AG04449 (cell line): ENCODE measurements around the gene DARS2.
A peak's percentile ranks its signal among the peaks of the same experiment; 100 is the strongest.

Source experiments
- CTCF ChIA-PET: fragments of 350-600 bp; formaldehyde crosslinking; extraction: SDS; loops from one replicate; lab custom pipeline; 2021; ENCODE audit warnings: antibody characterized with exemption; lab: Yijun Ruan, JAX
- POLR2A ChIA-PET: fragments of 400-600, 350-600 bp; formaldehyde crosslinking; extraction: SDS; loops from one replicate; lab custom pipeline; 2020; ENCODE audit warnings: antibody characterized with exemption, inconsistent platforms; lab: Yijun Ruan, JAX
- DNase-seq: peaks from one replicate; pipeline ENCODE4 v3.0.0-alpha.2; 2010; ENCODE audit warnings: low read depth, low spot score
- H3K4me3 ChIP-seq: 2 replicates; pipeline ENCODE4 v1.5.1; 2011; ENCODE audit warnings: low read depth, mild to moderate bottlenecking, control low read depth, low read length
- TF ChIP-seq, protein P1 (sequence below): IDR thresholded peaks from one replicate; pipeline ENCODE4 v1.5.1; 2011; ENCODE audit warnings: mild to moderate bottlenecking, moderate library complexity, low read length, control low read depth, inconsistent platforms; ENCODE audit not compliant: insufficient read depth; ENCODE audit errors: missing control alignments

The DARS2 gene, protein sequence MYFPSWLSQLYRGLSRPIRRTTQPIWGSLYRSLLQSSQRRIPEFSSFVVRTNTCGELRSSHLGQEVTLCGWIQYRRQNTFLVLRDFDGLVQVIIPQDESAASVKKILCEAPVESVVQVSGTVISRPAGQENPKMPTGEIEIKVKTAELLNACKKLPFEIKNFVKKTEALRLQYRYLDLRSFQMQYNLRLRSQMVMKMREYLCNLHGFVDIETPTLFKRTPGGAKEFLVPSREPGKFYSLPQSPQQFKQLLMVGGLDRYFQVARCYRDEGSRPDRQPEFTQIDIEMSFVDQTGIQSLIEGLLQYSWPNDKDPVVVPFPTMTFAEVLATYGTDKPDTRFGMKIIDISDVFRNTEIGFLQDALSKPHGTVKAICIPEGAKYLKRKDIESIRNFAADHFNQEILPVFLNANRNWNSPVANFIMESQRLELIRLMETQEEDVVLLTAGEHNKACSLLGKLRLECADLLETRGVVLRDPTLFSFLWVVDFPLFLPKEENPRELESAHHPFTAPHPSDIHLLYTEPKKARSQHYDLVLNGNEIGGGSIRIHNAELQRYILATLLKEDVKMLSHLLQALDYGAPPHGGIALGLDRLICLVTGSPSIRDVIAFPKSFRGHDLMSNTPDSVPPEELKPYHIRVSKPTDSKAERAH

DNA sequence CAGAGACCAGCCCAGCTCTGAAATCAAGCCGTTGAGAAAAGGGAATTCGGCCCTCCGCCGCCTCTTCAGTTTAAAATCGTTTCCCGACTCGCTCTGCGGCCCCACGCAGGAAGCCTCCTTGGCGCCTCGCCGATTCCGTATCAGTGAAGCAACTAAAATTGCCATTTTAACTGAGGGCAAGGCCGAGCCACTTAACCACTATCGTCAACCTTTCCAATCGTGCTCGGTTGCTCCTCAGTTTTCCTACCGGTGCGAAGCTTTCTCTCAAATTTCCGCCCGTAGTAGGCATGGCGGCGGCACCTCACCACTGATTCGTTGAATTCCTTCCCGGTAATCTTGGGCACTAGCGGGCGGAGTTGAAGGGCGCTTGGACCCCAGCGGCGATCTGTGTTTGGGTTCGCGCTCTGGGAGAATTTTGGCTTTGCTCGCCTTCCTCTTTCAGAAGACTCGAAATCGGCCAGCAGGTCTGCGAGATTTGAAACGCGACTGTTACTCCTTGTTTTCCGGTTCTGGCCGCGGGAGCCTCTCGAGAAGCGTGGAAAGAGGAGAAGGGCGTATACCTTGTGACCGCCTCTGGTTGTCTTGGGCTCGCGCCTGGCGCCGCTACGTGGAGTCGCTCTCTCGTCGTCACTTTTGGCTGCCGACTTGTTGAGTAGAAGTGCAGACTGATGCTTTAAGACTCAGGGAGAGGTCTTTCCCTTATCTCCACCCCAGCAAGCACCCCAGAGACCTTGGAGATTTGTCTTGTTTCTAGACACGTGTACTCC is at the start of gene DARS2, which contains the start of gene CENPL:
DARS2 (plus strand) TSS at position 359 of the 767 bp plus-strand sequence. CDS start 557 bp downstream, outside the sequence.
CENPL (minus strand) TSS at position 569 of the 767 bp plus-strand sequence. CDS start 13,584 bp downstream, outside the sequence.
- ChIA-PET POLR2A (interaction anchor here (0.6 to 2.4 kb wide), 6 partner anchors 16 to 419 kb away, joined by 3 to 12 read pairs (median 3); partner anchors contain the start of genes GAS5 and ZBTB37), CTCF (interaction anchor here (0.7 to 9.1 kb wide), 12 partner anchors 10 to 1082 kb away, joined by 3 to 69 read pairs (median 4); no protein-coding TSS in a partner anchor)
- DNase-seq: peak; percentile 90
- TF ChIP-seq, protein P1, sequence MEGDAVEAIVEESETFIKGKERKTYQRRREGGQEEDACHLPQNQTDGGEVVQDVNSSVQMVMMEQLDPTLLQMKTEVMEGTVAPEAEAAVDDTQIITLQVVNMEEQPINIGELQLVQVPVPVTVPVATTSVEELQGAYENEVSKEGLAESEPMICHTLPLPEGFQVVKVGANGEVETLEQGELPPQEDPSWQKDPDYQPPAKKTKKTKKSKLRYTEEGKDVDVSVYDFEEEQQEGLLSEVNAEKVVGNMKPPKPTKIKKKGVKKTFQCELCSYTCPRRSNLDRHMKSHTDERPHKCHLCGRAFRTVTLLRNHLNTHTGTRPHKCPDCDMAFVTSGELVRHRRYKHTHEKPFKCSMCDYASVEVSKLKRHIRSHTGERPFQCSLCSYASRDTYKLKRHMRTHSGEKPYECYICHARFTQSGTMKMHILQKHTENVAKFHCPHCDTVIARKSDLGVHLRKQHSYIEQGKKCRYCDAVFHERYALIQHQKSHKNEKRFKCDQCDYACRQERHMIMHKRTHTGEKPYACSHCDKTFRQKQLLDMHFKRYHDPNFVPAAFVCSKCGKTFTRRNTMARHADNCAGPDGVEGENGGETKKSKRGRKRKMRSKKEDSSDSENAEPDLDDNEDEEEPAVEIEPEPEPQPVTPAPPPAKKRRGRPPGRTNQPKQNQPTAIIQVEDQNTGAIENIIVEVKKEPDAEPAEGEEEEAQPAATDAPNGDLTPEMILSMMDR: no peak
- peak within 1 kb of the TSS; percentile 97 for H3K4me3 ChIP-seq

DNA sequence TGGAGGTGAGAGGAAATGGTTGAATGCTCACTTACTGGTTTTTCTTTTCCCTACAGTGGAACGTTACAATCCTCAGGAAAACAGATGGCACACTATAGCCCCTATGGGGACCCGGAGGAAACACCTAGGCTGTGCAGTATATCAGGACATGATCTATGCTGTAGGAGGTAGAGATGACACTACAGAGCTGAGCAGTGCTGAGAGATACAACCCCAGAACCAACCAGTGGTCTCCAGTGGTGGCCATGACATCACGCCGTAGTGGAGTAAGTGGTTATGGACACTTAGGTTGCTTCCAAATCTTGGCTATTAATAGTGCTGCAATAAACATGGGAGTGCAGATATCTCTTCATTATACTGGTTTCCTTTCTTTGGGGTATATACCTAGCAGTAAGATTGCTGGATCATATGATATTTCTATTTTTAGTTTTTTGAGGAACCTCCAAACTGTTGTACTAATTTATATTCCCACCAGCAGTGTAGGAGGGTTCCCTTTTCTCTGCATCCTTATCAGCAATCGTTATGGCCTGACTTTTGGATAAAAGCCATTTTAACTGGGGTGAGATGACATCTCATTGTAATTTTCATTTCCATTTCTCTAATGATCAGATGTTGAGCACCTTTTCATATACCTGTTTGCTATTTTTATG is 48.8 kb upstream of the DARS2 start:
- POLR2A ChIA-PET: no interaction called here
- DNase-seq: no peak
- TF ChIP-seq, protein P1: no peak
- H3K4me3 ChIP-seq: no peak overlapping the region
- CTCF ChIA-PET: no interaction called here

DNA sequence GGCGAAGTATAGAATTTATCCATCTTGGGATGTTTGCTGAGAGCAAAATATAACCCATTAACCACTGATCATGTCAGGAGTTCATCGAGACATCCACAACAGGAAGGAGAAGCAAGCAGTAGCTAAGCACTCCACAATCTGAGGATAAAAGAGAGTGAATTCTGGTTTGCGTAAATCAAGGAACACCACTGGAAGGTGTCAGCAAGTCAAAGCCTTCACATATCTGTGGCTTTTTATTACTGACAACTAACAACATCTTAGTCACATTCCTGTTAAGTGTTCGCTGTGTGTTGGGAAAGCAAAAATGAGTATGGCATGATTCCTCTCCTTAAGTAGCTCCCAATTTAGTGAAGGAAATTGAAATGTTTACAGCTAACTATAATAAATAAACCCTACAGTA is 44.5 kb upstream of the DARS2 start:
- no peak for DNase-seq
- CTCF ChIA-PET: interaction anchor here (0.8 kb wide), 1 partner anchor 354 kb away, joined by 3 read pairs; no protein-coding TSS in a partner anchor
- TF ChIP-seq, protein P1: no peak
- POLR2A ChIA-PET: no interaction called here
- no peak overlapping the region for H3K4me3 ChIP-seq

DNA sequence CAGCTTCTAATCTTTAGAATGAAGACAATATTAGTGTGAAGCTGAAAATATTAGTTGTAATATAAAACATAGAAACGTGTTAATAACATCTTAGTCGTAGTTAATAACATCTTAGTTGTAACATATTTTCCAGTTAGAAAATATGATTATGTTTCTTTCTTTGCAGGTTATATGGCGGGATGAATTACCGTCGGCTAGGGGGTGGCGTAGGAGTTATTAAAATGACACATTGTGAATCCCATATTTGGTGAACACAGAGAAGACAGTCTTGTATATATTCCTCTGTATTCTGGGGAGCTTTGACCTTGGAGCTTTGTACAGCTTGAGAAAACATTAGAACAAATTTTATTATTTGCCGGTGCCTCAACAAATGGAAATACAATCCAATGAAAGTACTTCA is 39.5 kb upstream of the DARS2 start:
- TF ChIP-seq, protein P1: no peak
- H3K4me3 ChIP-seq: no peak overlapping the region
- POLR2A ChIA-PET: no interaction called here
- DNase-seq: no peak
- CTCF ChIA-PET: no interaction called here

DNA sequence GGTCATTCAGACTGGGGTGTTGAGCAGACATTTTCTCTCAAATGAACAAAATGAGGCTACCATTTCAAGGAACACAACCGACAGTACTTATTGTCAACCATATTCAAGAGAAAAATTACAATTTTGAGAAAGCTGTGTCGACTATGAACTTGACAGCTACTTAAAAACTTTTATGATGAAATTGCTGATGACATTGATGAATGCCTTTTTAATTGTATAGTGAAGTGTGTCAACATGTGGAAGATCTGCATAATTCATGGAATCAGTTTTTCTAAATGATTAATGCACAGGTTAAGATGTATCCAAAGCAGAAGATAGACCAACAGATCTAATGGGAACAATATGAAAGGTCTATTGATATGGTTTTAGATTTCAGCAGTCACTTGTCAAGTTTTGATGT is 34.6 kb upstream of the DARS2 start:
- POLR2A ChIA-PET: no interaction called here
- CTCF ChIA-PET: interaction anchor here (1.3 kb wide), 1 partner anchor 359 kb away, joined by 4 read pairs; no protein-coding TSS in a partner anchor
- no peak for DNase-seq
- TF ChIP-seq, protein P1: no peak
- no peak overlapping the region for H3K4me3 ChIP-seq
